Activated naive CD8-positive, alpha-beta T cell treated with anti-CD3 and anti-CD28 coated beads, Interleukin-2, amount 50 U/mL, for 16 hours (primary cell): ENCODE data around the gene TROAP.
A peak's percentile ranks its signal among the peaks of the same experiment; 100 is the strongest.

Experiments
- DNase-seq: peaks from one replicate; pipeline ENCODE4 v3.0.0-alpha.2; 2020; ENCODE audit warnings: low read depth, low spot score

The TROAP gene

DNA sequence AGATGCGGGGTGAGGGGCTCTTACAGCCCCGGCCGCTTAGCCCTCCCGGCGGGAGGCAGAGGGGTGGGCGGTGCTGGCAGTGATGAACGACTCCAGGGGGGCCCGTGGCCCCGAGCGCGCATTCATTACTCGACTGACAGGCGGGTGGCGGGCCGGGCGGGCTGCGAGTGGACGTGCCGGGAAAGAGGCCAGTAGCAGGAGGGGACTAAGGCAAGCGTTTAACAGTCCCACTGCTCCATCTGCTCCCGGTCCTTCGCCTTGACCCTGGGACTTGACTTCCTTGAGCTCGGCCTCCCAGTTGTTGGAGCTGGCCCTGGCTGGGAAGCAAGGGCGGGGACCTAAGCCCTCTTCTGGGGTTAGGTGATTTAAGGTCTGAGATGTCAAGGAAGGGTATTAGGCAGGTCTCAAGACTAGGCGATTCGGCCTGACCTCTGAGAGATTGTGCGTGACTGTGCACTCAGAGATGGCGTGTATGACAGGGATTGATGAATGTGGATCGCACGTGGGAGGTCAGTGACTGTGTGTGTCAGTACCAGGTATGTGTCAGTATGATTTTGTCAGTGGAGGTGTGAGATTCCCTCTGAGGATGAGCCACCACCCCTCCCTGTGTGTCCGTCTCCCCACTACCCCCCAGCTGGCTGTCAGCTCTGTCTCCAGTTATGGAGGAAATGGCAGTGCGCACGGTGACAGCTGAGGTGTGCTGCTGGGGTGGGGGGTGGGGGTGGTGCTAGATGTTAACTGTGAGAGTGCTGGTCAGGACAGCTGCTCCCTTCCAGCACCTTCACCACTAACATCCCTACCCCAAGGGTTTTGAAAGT lies 20.1 kb downstream of the TROAP start:
- DNase-seq: no peak

DNA sequence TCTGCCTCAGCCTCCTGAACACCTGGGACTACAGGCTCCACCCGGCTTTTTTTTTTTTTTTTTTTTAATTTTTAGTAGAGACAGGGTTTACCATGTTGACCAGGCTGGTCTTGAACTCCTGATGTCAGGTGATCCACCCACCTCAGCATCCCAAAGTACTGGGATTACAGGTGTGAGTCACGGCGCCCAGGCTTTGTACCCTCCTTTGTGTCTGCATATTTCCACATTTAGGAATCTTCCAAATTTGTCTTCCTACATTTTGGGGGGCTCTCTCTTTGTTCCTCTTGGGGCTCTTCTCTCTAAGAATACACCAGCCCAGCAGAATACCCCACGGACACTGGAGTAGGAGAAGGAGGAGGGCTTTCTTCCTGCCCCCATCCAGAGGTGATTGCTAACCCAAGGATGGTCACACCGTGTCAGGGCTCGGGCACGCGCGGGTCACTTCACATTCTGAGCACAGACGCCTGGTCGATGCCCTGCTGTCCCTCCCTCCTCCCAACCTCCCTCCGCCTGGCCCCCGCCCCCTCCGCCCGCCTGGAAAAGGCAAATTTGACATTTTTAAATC lies 21.5 kb downstream of the TROAP start:
- DNase-seq: no peak

DNA sequence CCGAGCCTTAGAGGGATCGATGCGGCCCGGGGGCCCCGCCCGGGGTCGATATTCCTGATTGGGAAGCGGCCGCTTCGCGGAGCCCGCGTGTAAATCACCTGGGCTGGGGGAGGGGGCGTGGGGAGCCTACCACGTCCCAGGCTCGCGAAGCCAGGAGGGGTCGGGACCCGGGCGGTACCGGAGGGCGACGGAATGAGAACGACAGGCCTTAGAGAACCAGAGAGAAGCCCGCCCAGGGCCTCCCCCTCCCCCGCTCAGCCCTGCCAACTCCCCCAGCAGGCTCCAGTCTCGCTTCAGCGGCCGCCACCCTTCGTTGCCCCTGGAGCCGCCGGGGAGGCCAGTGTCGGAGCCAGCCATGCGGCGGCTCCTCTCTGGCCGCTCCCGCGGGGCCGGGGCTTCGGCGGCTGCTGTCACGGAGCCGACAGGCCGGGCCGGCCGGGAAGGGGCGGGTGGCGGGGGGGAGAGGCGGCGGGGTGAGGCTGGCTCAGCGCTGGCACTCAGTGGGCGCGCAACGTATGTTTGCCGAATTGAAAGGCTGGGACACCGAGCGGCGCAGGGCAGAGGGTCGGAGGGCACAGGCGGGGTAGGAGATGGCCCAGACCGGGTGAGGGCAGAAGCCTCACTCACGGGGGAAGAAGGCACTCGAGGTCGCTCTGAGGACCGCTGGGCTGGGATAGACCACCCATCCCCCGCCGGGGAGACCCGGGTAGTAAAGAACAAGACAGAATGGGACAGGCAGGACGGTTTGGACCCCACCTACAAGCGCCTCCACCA lies 22.2 kb downstream of the TROAP start:
- DNase-seq: no peak

DNA sequence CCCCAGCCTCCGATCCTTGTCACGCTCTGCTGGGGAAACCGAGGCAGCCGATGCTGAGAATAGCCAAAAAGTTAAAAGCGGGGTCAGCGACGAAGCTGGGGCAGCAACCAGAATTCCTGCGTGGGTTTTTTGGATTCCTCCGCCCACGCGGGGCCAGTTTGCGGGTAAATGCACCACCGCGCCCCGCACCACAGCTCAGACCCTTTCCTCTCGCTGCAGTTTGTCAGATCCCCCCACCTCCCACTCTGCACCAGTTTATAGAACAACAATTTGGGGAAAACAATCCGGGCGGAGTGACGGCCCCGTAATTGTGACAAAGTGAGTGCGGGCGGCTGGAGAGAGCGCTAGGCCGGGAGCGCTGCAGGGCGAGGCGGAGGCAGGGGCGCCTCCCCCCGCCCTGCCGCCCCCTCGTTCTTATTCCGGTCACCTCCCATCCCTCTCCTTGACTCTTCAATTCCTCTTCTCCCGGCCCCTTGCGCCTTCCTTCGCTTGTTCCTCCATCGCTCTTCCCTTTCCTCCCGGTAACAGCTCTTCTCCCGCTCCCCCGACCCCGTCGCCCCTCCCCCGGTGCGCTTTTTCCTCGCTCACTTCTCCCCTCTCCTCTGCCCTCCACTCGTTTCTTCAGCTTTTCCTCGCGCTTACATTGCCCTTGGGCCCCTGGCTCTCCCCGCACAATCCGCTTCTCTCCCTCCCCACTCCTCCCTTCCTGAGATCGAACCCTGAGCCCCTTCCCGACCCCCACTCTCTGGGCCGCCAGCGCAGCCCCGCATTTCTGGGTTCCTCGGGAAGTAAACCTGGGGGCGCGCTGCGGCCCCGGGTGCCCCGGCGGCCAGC lies 23.0 kb downstream of the TROAP start:
- DNase-seq: no peak

DNA sequence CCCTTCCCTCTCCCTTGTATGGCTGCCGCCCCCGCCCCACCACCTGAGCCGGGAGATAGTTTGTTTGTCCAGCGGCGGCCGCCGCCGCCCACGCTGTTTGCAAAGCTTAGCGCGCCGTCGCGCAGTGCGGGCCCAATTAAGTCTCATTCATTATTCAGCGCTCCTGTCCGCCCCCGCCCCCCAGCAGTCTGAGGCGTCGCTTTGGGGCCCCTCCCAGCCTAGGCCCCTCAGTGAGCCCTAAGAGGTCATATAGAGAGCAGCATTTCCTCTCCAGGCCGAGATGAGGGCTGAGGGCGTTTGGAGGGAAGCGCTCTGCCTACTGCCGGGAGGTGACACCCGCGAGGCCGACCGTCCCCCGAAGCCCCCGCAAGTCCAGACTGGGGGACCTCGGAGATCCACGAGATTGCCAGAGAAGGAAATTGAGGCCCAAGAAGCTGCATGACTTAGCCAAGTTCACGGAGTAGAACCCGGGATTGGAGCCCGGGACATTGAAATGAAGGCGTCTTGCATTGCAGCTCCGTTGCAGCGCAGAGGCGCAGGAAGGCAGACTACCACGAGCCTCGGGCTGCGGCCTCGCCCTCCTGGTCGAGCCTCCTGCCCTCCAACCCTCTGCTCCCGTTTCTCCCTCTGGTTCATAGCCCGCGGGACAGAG lies 23.7 kb downstream of the TROAP start, which contains the start of gene DNAJC22:
Gene DNAJC22 (plus strand): TSS at position 230 of the 652 bp plus-strand sequence. CDS start 1,985 bp downstream, outside the sequence.
- DNase-seq: no peak

DNA sequence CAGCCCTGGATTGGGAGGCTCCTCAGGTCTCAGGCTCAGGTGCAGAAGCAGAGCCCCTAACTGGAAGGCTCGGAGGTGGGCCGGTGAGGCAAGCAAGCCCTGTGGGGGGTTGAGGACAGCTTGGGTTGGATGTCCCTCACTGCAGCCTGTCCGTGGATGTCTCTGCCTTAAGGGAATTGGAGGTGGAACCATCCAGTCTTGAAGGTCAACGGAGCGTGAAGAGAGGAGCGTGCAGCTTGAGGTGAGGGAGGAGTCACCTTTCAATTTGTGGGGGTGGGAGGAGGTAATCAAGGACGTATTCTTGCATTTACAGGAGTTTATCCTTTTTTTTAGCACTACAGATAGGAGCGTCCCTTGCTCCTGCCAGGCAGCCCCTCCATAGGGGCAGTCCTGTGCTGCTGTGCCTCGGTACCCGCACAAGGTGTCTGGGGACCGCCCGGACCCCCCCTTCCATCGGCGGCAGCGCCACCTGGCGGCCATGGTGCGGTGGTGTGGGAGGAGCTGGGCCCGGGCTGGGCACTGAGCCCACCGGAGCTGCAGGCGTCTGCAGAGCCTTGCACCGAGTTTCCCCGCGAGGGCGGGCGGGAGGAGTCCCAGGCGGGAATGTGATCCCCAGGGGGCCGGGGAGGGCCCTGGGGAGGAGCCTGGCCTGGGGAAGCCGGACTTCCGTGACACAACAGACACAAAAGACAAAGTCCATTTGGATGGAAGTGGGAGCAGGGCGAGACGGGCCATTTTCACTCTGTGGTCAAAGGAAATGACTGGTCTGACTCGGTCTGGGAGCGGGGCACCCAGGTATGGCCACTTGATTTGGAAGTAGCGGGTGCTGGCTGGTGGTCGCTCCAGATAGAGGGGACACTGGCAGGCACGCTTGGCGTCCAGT lies 24.5 kb downstream of the TROAP start:
- peak; percentile 70 for DNase-seq

DNA sequence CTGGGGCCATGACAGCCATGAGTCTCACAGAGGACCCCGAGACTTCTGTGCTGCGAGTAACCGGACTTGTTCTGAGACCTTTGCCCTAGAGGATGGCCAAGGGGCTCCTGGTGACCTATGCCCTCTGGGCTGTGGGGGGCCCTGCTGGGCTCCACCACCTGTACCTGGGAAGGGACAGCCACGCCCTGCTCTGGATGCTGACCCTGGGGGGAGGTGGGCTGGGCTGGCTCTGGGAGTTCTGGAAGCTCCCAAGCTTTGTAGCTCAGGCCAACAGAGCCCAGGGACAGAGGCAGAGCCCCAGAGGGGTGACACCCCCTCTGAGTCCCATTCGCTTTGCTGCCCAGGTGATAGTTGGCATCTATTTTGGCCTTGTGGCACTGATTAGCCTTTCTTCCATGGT lies 25.7 kb downstream of the TROAP start:
- DNase-seq: no peak

DNA sequence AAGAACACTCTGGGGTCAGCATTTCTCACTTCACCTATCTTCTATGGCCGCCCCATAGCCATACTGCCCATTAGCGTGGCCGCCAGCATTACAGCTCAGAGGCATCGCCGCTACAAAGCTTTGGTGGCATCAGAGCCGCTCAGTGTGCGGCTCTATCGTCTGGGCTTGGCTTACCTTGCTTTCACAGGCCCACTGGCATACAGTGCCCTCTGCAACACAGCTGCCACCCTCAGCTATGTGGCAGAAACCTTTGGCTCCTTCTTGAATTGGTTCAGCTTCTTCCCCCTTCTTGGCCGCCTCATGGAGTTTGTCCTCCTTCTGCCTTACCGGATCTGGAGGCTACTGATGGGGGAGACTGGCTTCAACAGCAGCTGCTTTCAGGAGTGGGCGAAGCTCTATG lies 26.2 kb downstream of the TROAP start:
- no peak for DNase-seq

DNA sequence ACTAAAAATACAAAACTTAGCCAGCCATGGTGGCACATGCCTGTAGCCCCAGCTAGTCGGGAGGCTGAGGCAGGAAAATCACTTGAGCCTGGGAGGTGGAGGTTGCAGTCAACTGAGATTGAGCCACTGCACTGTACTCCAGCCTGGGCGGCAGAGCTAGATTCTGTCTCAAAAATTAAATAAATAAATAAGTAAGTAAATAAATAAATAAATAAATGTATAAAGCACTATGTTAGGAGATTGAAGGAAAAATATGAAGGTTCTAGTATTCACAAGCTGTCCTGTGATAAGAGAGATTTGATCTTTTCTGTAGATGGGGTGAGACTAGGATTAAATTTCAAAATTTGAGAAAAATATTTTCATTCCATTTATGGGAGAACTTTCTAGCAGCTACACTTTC lies 29.3 kb downstream of the TROAP start:
- no peak for DNase-seq

DNA sequence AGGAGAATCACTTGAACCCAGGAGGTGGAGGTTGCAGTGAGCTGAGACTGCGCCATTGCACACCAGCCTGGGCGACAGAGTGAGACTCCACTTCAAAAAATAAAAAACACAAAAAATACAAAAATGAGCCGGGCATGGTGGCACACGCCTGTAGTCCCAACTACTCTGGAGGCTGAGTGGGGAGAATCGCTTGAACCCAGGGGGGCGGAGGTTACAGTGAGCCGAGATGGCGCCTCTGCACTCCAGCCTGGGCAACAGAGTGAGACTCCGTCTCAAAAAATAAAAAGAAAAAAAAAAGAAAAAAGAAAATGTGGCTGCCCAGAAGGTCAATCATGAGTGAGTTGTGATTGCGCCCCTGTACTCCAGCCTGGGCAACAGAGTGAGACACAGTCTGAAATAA lies 32.9 kb downstream of the TROAP start:
- DNase-seq: no peak

DNA sequence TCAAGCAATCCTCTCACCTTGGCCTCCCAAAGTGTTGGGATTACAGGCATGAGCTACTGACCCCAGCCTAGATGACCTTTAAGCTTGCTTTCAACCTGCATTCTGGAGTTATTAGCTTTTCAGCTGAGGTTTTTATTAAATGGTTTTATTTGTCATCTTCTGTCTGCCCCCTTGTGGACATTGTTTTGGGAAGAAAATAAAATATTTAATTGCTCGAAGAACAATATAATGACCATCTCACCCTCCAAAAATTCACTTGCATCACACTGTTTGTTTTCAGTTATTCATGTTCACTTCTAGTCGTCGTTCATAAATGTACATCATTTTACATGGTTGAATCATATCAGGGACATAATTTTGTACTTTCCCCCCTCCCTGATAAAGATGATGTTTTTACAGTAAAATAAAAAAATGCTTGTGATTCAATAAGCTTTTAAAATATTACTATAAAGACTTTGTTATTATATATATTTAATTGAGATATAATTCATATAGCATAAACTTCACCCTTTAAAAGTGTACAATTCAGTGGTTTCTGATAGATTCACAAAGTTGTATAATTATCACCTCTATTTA lies 34.1 kb downstream of the TROAP start:
- DNase-seq: no peak

DNA sequence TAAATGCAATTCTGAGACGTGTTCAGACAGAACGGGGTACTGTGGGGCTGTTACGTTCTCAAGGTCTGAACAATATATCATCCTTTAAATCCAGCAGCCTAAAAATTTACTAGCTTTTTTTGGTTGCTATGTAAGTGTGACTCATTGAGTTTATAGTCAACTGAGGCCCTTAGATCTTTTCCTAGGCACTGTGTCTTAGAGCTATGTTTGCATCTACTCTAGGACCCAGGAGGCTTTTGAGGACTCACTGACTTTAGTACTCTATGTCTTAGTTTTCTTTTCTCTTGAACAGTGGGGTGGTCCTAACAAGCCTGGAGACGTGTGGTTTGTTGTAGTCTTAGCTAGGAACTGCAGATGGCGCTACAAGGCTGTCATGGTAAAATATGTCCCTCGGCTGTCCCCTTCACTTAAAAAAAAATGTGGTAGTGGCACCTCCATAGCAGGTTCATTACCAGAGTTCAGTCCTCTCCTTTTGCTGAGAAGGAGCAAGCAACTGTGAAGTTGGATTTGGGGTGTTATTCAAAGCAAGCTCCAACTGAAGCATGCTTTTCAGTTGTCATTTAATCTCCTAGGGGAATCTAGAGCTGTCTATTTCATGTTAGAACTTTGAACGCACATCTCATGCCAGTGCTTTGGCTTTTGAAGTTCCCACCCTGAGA lies 35.6 kb downstream of the TROAP start:
- DNase-seq: no peak

DNA sequence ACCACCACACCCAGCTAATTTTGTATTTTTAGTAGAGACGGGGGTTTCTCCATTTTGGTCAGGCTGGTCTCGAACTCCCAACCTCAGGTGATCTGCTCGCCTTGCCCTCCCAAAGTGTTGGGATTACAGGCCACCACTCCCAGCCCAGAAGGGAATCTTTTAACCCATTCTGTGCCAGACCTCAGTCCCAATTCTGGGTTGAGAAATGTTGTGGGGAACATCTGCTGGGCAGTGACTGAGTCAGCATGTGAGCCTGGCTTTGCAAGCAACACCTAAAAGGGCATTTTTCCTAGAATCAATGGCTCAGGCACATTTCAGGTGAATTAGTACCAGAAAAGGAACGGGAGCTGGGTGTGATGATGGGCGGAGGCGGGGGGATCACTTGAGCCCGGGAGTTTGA lies 36.6 kb downstream of the TROAP start:
- no peak for DNase-seq

DNA sequence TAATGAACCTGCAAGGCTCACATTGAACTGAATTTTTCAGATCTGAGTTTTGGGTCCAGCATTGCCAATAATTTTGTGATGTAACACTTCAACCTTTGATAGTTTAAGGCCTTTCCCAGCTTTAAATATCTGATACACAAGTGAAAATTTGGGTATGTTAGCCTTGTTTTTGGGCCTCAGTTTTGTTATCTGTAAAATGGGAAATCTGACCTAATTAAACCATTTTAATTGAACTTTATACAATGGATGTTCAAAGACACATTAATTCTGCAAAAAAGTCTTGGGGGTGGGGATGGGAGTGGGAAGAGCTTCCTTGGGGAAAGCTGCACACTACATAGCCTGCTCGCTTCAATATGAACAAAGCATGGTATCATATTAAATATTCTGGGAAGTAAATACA lies 39.0 kb downstream of the TROAP start:
- DNase-seq: no peak

DNA sequence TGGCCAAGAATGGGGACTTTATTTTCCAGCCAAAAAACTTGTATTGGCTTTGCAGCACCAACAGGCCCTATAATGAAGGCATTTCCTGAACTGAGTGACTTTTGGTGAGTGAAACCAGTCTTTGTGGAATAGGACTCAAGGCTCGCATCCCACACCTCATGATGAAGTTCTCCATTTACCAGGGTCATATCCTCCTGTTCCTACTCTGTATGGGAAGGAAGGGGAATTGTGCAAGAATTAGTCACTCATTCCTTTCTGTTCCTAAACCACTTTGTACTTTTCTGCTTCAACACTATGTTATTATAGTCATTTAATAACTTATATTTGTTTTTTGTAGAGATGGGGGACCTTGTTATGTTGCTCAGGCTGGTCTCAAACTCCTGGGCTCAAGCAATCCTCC lies 41.9 kb downstream of the TROAP start:
- DNase-seq: no peak

DNA sequence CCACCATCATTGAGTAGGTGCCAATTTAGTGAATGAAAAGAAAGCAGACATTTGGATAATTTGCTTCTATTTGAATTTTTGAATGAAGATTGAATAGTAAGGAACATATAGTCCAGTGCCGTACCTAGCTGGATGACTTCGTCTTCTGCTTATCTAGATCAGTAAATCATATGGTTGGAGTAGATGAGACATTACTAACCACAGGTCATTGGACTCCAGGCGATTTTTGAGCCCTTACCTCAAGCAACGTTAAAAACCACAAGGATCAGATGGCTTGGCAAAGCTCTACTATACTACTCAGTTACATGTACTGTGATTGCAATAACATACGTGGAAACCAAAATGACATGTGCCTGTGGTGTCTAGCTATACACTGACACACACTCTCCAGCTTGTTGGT lies 42.5 kb downstream of the TROAP start:
- DNase-seq: no peak

DNA sequence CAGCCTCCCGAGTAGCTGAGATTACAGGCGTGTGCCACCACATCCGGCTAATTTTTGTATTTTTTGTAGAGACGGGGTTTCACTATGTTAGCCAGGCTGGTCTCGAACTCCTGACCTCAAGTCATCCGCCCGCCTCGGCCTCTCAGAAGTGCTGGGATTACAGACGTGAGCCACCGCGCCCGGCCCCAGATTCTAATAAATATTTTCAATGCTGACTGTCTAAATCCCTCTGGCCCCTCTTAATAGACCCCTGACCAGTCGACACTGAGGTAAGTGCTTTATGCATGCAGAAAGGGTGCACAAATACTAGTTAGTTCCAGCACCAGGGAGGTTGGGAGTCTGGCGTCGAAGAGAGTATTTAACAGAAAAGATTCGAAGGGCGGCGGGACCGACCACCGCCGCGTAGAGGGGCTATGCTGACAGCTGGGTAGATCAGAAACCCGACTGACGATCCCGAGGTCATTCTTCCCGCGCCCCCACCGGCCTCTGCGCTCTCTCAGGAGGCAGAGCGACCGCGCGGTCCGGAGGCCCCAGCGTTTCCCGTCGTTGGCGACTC lies 43.1 kb downstream of the TROAP start:
- DNase-seq: no peak

DNA sequence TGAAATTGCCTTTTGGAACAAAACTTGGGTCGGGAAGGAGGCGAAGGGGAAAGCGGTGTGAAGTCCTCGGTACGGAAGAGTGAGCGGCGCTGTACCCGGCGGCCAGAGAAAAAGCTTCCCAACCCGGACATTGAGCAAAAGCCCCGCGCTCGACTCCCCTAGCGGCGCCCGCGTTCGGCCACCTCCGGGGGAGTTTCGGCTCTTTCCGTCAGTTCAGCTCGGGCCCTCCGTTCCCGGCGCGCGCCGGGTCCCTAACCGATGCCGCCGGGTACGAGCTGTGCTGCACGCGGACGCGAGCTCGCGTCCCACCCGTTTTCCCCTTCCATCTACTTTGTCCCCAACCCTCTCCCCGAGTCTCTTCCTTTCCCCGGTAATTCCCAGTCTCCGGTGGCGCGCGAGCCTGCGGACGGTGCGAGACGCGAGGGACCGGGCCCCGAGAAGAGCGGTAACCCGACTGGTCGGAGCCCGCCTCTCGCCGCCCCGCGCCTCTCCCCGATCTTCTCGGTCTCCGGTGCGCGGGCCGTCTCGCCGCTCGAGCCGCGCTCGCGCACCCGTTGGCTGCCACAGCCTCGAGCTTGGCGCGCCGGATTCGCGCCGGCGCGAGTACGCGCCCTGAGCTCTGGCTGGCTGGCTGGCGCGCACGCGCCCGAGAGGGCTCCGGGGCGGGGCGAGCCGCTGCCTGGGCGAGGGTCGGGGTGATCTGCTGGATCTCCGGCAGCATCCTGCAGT lies 43.8 kb downstream of the TROAP start:
- DNase-seq: peak; percentile 68
